ENCODE data around the gene APAF1. TPM values are rescaled to one million over a fixed set of nuclear protein-coding genes. Genes with fewer than 3 reads are reported as not detected.

APAF1 gene
- total RNA-seq, 1 experiment from 2014 or later, result 12.0 TPM

DNA sequence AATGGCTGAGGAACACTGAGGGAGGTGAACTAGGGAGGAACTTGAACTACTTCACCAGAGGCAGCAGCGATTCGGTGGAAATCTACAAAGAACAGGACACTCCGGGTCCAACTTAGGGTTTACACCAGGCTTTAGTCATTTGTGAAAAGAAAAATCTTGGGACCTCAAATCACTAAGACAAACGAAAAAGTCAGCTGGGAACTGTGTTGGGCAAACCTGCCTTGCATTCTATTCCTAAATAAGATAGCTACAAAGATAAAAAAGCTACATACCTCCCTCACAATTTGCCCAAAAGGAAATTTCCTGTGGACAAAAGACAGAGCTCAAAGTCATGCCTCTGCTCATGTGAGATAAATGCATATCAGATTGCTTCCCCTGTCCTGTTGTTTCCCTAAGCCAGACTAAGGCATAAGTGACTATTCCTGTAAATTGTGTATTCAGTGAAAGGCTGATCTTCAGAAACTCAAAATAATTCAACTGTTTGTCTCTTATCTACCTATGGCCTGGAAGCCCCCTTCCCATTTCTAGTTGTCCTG, 106.6 kb downstream of the APAF1 start:
- DNase-seq (ENCODE audit: extremely low read depth, low read depth), result no peak

DNA sequence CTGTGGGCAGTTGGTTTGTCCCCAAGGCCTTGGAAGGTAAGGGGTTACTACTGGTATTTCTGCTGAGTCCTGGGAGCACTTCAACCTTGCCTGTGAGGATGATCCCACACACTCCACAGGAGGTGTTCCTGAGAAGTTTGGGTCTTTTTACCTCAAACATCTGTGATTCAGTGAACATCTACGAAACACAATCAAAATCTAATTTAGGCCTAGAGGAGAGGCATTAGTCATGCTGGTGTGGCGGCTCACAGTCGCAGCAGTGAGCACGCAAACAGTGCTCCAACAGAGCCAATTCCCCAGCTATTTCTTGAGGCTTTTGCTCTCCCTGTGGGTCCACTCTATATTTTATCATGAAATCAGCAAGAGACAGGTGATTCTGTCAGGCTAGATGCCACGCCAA, 107.6 kb downstream of the APAF1 start:
- no peak for DNase-seq (ENCODE audit: extremely low read depth, low read depth)

DNA sequence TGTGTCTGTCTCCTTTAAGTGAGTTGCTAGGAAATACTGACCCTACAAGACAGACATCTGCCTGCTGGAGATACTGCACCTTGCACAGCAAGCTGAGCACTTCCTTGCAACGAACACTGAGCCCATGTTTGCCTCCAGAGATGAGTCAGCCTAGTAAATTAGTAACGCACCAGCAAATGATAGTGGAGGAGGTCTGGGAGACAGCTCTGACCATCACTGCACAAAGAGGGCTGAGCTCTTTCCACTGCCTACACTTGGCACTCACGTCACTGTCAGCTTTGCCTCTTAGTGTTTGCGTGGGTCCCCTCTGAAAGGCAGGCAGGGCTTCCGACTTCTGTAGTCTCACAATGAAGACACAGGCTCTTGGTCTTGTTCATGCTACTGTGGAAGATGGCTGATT, 109.0 kb downstream of the APAF1 start:
- no peak for DNase-seq (ENCODE audit: extremely low read depth, low read depth)

DNA sequence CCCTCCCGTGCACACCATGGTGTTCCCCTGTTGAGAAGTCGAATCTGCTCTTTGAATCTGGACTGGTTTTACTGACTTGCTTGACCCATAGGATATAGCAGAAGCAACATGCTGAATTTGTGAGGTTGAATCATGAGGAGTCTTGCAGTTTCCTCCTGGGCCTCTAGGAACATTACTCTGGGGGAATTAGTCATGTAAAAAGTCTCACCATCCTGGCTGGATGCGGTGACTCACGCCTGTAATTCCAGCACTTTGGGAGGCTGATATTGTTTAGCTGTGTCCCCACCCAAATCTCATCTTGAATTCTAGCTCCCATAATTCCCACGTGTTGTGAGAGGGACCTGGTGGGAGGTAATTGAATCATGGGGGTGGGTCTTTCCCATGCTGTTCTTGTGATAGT, 110.8 kb downstream of the APAF1 start:
- DNase-seq (ENCODE audit: extremely low read depth, low read depth), result peak; percentile 9

DNA sequence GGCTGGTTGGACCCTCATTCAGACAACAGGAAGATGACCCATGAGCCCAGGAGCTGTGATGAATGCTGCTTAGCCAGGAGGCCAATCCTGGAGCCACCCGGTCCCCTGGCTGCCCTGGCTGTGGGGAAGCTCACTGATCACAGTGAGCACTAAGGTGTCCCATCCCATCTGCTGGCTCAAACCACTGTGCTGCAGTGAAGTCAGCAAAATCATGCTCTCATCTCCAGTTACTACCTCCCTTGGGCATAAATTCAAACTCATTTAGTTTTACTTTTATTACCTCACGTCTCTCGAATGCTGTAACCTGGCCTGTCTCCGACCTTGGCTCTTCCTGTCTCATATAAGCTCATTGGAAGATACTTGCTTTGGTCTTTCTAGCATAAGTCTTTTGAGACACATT, 112.4 kb downstream of the APAF1 start:
- DNase-seq (ENCODE audit: extremely low read depth, low read depth), result no peak

DNA sequence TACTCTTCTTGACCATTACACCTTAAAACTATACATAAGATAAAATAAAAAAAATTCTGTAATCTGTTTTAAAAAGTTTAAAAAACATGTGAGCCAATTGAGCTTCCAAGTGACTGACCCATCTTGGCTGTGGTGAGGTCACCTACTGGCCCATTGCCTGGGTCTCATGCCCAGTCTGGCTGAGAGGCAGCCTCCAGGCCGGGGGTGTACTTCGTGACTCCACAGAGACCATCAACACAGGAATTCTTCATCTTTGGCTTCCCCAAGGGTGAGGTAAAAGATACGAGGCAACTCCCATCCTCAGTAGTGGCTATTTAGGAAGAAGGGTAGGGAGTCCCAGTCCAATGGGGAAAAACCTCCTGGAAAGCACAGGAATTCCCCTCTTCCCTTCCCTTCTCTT, 113.2 kb downstream of the APAF1 start:
- no peak for DNase-seq (ENCODE audit: extremely low read depth, low read depth)

DNA sequence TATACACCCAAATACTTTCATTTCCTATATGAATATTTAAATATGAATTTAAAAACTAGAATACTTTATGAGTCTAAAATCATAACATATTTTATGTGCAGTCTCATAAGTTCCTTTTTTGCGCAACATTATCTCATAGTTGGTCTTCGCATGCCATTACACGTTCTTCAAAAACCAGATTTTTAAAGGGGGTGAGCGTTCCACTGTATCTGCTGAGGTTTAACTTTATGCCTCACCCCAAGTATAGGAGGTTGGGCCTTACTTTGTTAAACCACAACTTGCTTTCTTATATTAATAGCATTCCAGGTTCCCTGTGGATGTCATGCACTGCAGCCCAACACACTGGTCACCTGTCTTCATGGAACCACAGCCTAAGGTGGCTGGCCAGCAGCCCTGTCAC, 118.6 kb downstream of the APAF1 start:
- DNase-seq (ENCODE audit: extremely low read depth, low read depth), result no peak

DNA sequence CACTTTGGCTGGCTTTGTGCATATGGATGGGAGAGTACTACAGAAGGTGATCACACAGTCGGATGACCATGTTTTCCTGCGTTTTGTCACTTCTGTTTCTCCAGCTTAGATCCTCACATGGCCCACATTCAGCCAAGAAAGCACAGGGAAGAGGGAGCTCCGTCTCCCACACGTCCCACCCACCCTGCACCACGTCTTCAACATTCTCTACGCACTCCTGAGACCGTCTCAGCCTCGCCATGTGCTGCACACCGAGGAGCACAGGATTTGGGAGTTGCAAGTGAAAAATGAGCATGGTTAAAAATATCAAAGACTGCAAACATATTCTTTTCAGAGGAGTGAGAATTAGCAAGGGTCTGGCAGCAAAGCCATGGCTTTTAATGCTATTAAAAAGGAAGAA, 122.2 kb downstream of the APAF1 start:
- no peak for DNase-seq (ENCODE audit: extremely low read depth, low read depth)

DNA sequence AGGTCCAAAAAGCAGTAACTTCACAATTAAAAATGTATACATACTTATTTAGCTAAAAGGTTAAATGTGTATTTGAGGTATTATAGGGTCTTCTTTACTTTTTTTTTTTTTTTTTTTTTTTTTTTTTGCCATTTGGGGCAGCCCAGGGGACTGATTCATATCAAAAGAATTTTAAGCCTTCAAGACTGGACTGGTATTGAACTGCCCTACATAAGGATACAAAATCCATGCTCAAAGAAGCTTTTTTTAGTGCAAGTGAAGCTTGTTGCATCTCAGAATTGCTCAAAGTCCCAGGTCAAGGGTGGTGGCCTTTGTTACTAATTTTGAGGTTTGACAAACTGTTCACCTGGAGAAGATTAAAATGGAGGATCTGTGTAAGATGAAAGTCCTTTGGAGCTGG, 124.0 kb downstream of the APAF1 start:
- DNase-seq (ENCODE audit: extremely low read depth, low read depth), result no peak

DNA sequence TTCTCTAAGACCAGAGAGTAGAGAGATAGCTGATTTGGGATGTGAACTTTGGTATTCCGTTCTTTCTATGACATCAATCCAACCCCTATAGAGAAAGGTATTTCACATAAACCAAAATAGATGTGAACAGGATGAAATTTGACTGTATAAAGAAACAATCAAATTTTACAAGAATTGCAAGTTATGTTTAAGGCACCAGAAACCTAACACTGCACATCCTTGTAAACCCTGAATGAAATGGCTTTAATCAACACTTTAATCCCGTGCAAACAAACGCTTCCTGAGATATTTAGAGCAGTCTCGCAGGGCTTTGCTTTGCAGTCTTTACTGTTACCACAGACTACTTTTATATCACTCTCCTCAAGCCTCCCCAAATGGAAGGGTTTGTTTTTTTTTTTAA, 125.1 kb downstream of the APAF1 start:
- no peak for DNase-seq (ENCODE audit: extremely low read depth, low read depth)

DNA sequence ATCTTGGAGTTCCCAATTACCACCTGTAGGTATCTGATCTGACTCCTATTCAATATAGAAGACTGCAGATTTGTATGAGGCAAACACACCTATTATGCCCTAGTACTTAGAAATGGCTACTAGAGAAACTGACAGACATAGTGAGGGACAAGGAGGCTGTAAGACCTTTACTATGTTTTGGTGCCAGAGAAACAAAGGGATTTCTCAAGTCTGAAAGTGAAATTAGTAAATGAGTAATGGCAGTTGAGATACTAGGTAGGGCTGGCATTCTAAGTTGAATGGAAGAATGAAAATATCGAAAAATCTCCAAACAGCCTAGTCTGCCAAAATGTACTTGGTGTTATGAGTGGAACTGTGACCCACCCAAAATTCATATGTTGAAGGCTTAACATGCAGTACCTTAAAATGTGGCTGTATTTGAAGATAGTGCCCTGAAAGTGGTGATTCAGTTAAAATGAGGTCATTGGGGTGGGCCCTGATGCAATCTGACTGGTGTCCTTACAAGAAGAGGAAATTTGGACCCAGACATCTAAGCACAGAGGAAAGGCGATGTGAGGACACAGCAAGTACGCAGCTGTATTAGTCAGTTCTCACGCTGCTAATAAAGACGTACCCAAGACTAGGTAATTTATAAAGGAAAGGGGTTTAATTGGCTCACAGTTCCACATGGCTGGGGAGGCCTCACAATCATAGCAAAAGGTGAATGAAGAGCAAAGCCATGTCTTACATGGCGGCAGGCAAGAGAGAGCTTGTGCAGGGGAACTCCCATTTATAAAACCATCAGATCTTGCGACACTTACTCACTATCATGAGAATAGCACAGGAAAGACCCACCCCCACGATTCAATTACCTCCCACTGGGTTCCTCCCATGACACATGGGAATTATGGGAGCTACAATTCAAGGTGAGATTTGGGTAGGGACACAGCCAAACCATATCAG, 127.0 kb downstream of the APAF1 start:
- DNase-seq (ENCODE audit: extremely low read depth, low read depth), result no peak

DNA sequence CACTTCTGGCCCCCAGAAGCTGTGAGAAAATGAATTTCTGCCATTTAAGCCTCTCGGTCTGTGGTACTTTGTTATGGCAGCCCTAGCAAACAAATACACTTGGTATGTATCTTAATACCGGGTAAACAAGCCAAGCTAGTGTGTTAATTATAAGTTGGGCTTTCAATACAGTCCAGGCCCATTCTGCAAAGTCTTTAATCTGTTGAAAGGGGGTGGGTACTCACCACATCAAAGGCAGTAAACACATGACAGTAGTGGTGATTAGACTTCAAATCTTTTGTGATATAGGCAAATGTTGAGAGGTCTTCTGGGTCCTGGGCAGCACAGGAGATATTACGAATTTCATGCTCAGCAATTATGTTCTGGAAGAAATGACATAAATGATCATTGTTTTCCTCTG, 127.7 kb downstream of the APAF1 start:
- no peak for DNase-seq (ENCODE audit: extremely low read depth, low read depth)

DNA sequence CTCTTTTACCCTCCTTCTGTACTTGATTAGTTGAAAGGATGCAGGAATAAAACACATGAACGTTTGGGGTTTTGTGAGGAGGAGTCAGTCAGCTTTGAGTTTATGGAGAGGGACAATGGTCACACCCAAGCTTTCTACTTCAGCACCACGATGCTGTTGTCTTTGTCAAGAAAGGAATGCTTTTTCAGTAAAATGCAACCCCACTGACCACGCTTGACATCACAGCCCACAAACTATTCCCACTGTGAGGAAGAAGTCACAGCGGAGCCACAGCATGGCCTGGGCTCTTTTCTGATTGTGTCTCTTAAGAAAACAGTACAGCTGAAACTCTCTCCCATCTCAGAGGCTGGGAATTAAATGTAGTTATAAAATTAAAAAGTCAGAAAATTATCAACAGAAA, 135.2 kb downstream of the APAF1 start:
- no peak for DNase-seq (ENCODE audit: extremely low read depth, low read depth)

DNA sequence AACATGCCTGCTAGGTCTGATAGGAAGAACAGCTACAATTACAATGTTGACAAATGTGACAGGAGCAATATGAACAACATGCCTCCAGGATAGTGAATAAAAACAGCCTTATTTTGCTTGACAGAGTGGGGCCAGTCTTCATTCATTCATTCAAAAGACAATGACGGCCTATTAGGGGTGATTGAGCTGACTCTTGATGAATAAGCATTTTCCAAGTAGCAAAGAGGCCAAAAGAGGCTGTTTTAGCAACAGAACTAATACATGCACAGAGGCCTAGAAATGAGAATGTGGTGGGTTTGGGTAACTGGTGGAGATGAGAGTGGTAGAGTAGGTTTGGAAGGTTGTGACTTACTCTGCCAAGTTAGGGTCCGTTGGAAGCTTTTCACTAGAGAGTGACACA, 138.3 kb downstream of the APAF1 start:
- DNase-seq (ENCODE audit: extremely low read depth, low read depth), result no peak

Small RNA genes within 50 kb of the gene (small RNA-seq; reads per million reads assigned to genes)
- 30.5 to 66.4 reads per million in 2 experiments for gene SNORA53

Other genes with a start within 250 kb of the APAF1 start
- gene TMPO, start 129.7 kb upstream of the APAF1 start, total RNA-seq (2014; rRNA removed; shearing (Covaris generic)), result 171 and 179 TPM in 2 replicates
- gene SLC25A3, start 51.6 kb upstream of the APAF1 start, total RNA-seq (2014; rRNA removed; shearing (Covaris generic)), result 992 and 1,050 TPM in 2 replicates
- gene IKBIP, start 502 bp upstream of the APAF1 start, total RNA-seq (2014; rRNA removed; shearing (Covaris generic)), result 43.3 and 43.6 TPM in 2 replicates

Data from NCI-H460 (cell line).